A549 treated with ZK216348 at 1 μM for 4 hours (cell line): Measurements from ENCODE around the gene JPH3. TPM values are rescaled to one million over a fixed set of nuclear protein-coding genes. Genes with fewer than 3 reads are reported as not detected.

ENCODE experiments used
- total RNA-seq: library from RNA; stranded (reverse); fragments of 200-300 nt; extraction: Qiagen RNA extraction; gene quantifications from 5 replicates; pipeline ENCODE4 v1.2.3, GENCODE V29; 2022; ENCODE audit warnings: low read depth

Gene JPH3
- total RNA-seq = 0.80 to 2.8 TPM (median 2.4 TPM) in 5 replicates

DNA sequence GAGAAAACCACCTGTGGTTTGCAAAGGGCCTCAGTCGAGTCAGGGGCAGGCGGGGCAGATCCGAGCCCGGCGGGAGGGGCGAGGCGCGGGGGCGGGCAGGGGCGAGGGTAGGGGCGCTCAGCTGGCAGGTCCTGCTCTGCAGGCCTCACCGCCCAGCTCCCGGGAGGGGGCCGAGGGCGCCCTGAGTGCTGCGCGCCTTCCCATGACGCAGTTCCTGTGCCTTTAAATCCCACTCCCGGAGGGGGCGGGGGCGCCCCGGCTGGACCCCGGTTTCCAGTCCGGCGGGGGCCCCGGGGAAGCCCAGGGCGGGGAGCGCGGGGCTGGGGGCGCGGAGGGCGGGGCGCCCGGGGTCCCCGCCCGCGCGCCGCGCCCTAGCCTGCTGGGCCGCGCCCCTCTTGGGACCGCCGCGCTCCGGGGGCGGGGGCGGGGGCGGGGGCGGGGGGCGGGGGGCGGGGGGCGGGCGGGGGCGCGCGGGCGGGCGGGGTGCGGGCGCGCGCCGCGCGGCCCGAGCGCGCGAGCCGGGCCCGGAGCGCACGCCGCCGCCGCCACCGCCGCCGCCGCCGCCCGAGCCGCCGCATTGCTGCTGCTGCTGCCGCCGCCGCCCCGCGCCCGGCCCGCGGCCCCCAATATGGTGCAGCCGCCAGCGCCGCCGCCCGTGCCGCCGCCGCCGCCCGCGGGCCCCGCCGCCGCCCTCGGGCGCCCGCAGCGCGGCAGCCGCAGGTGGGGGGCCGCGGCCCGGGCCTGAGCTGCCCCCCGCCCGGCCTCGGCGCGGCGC, at the start of gene JPH3:
TSS of gene JPH3 (plus strand) at position 508 of the 775 bp plus-strand sequence. CDS start 639 bp downstream, outside the sequence.

Other genes starting within 250 kb of the JPH3 start
- 16.8 to 27.2 TPM (median 23.9 TPM) in 5 replicates for gene FBXO31, start 218.7 kb upstream of the JPH3 start, total RNA-seq
- gene MAP1LC3B, start 210.2 kb upstream of the JPH3 start, total RNA-seq = 71.7 to 115 TPM (median 78.5 TPM) in 5 replicates
- 5.2 to 9.6 TPM (median 9.3 TPM) in 5 replicates for gene ZCCHC14, start 109.5 kb upstream of the JPH3 start, total RNA-seq
- gene KLHDC4, start 163.5 kb downstream of the JPH3 start, total RNA-seq = 36.0 to 48.5 TPM (median 44.9 TPM) in 5 replicates